BJ (cell line): ENCODE results near the gene LINGO3. TPM values are rescaled to one million over a fixed set of nuclear protein-coding genes. Genes with fewer than 3 reads are reported as not detected.

Experiments used
- CTCF ChIA-PET: fragments of 350-600 bp; formaldehyde crosslinking; extraction: SDS; loops from one replicate; lab custom pipeline; 2021; ENCODE audit warnings: antibody characterized with exemption, inconsistent platforms; lab: Yijun Ruan, JAX
- POLR2A ChIA-PET: fragments of 300-600 bp; sonication (Branson Sonifier 250); formaldehyde crosslinking; extraction: SDS; loops from one replicate; lab custom pipeline; 2021; ENCODE audit warnings: antibody characterized with exemption; lab: Charles Lee
- DNase-seq: peaks from one replicate; pipeline ENCODE4 v3.0.0-alpha.2; 2011; ENCODE audit warnings: low read depth
- H3K27me3 ChIP-seq: 2 replicates; pipeline ENCODE4 v1.6.0; 2011; ENCODE audit warnings: low read length; ENCODE audit not compliant: control insufficient read depth, insufficient read depth
- H3K36me3 ChIP-seq: 2 replicates; pipeline ENCODE4 v1.5.1; 2011; ENCODE audit warnings: low read length; ENCODE audit not compliant: control insufficient read depth, insufficient read depth
- H3K4me3 ChIP-seq: 2 replicates; pipeline ENCODE4 v1.5.1; 2011; ENCODE audit warnings: low read depth, mild to moderate bottlenecking, control low read depth, low read length
- CTCF ChIP-seq: IDR thresholded peaks from 2 replicates; pipeline ENCODE4 v1.5.1; 2011; ENCODE audit warnings: low read depth, mild to moderate bottlenecking, control low read depth, inconsistent platforms, low read length, moderate library complexity; ENCODE audit not compliant: insufficient read depth
- polyA plus RNA-seq: library from polyadenylated mRNA; depleted of rRNA; stranded (reverse); fragments of >200 nt; gene quantifications from 2 replicates; pipeline ENCODE4 v1.2.3, GENCODE V29; 2011

The LINGO3 gene
- polyA plus RNA-seq, 1 experiment = not detected

GRCh38 chr19:2325281-2326046 lies 17.5 kb upstream of the LINGO3 start:
- no peak for TF ChIP-seq CTCF
- Histone ChIP-seq H3K4me3 (no peak overlapping the region), H3K36me3 (peaks cover 14% of the 10 kb centered on the region), H3K27me3 (no peaks in the 10 kb centered on the region)
- CTCF ChIA-PET = interaction anchor here (0.6 to 3.7 kb wide), 2 partner anchors 9 to 70 kb away, joined by 3 to 27 read pairs; no protein-coding TSS in a partner anchor
- DNase-seq = no peak
- POLR2A ChIA-PET = no interaction called here

DNA sequence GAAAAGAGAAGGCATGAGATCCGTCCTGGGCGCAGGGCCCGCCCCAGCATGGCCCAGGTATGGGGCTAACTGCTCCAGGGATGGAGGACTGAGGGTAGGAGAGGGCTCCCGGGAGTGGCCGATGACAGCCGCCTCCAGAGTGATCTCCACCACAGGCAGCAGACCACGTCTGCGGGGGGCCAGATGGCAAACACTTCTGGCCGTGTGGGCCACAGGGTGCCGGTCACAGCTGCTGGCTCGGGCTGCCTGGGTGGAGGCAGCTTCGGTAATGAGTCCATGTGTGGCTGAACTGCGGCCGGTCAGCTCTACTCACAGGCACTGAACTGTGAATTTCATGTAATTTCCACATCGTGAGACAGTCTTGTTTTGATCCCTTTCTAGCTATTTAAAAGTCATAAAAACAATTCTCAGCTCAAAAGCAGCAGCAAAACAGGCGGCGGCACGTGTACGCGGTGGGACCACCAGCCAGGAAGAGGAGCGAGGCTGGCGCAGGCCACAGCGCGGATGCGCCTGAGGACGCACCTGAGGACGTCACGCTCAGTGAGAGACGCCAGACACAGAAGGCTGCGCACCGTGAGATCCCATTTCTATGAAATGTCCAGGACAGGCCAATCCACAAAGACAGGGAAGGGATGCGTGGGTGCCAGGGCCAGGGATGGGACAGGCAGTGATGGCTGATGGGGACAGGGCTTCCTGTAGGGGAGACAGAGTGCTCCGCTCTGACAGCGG lies 16.4 kb upstream of the LINGO3 start:
- DNase-seq = no peak
- Histone ChIP-seq H3K27me3 (no peaks in the 10 kb centered on the region), H3K4me3 (no peak overlapping the region), H3K36me3 (peaks cover 14% of the 10 kb centered on the region)
- TF ChIP-seq CTCF = no peak
- CTCF ChIA-PET = interaction anchor here (0.8 kb wide), 1 partner anchor 8 kb away, joined by 3 read pairs; no protein-coding TSS in a partner anchor
- POLR2A ChIA-PET = no interaction called here

DNA sequence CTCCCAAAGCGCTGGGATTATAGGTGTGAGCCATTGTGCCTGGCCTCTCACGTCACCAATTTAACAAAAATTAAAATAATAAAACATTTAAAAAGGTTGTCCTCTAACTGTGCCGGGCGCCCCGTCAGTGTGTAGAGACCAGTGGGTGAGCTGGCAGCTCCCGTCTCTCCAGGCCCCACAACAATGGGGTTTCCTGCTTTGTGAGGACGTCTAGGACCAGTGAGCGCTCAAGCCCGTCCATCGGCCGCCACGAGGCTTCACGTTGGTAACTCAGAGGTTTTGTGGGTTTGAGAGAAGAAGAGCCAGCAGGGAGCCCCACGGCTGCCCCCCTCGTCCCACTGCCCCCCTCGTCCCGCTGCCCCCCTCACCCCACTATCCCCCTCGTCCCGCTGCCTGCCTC lies 15.8 kb upstream of the LINGO3 start:
- no peak for DNase-seq
- no peaks in the 10 kb centered on the region for H3K27me3 ChIP-seq
- peaks cover 14% of the 10 kb centered on the region for H3K36me3 ChIP-seq
- POLR2A ChIA-PET = no interaction called here
- no peak for TF ChIP-seq CTCF
- no peak overlapping the region for H3K4me3 ChIP-seq
- CTCF ChIA-PET = interaction anchor here (0.8 kb wide), 1 partner anchor 8 kb away, joined by 3 read pairs; no protein-coding TSS in a partner anchor

DNA sequence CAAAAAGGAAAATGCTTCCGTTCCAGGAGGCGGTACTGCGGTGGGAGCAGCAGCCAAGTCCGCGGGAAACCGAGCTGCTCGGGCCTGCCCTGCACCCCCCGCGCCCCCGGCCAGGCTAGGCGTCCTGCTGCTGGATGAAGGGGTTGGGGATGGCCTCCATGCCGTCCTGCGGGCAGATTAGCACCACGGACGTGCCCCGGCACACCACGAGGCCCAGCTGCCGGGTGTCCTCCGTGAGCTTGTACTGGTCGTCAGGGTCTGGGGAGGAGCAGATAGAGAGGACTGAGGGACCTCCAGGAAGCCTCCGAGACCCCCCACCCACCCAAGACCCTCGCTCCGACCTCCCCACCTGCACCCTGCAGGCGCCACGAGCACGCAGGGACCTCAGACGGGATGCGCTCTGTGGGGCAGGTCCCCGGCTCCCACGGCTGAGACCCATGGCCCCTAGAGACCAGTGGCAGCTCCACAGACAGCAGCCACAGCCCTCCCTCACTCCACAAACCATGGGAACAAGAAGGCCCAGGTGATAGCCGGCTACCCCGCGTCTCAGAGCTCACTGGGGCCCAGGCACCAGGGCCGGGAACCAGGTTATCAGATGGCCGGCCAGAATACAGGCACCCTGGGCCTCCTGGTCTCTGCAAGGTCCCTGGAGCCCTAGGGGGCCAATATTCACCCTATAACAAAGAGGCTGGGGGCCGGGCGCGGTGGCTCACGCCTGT lies 13.8 kb upstream of the LINGO3 start:
- Histone ChIP-seq H3K36me3 (peaks cover 14% of the 10 kb centered on the region), H3K4me3 (no peak overlapping the region), H3K27me3 (no peaks in the 10 kb centered on the region)
- ChIA-PET CTCF (no interaction called here), POLR2A (no interaction called here)
- TF ChIP-seq CTCF = no peak
- DNase-seq = no peak
